Endothelial cell of umbilical vein (primary cell): ENCODE data around the gene KIAA1958.

Experiments used
- CTCF ChIP-seq, 2 donors: IDR thresholded peaks; 1 replicate in 1 of 2; 2 replicates in 1 of 2; pipeline ENCODE4 v1.5.1; 2011; ENCODE audit warnings: low read length in 2 of 2, mild to moderate bottlenecking in 2 of 2, moderate library complexity in 2 of 2, control low read depth in 1 of 2, inconsistent platforms in 1 of 2, low read depth in 1 of 2; ENCODE audit not compliant: insufficient read depth in 1 of 2; ENCODE audit errors: extremely low read depth in 1 of 2
- FOS ChIP-seq: IDR thresholded peaks from 2 replicates; pipeline ENCODE4 v1.6.1; 2011; ENCODE audit warnings: mild to moderate bottlenecking, low read length, moderate library complexity, borderline replicate concordance; ENCODE audit not compliant: insufficient read depth
- JUN ChIP-seq: IDR thresholded peaks from 2 replicates; pipeline ENCODE4 v1.6.1; 2011; ENCODE audit warnings: borderline replicate concordance, low read depth; ENCODE audit not compliant: insufficient read length, insufficient read depth
- MYC ChIP-seq: IDR thresholded peaks from one replicate; pipeline ENCODE4 v1.6.1; 2011; ENCODE audit warnings: mild to moderate bottlenecking, low read depth, low read length
- POLR2A ChIP-seq: IDR thresholded peaks from 2 replicates; pipeline ENCODE4 v1.6.1; 2012; ENCODE audit warnings: low read depth, mild to moderate bottlenecking, control low read depth, low read length
- POLR2AphosphoS5 ChIP-seq: IDR thresholded peaks from 2 replicates; pipeline ENCODE4 v1.6.1; 2012; ENCODE audit warnings: low read depth, mild to moderate bottlenecking, control low read depth, low read length, moderate library complexity; ENCODE audit not compliant: insufficient read depth

GRCh38 chr9:112556497-112557442 lies 70.1 kb downstream of the KIAA1958 start:
- TF ChIP-seq CTCF (IDR thresholded peaks at IDR 0.05; ENCODE audit: extremely low read depth in 1 of 2, insufficient read depth in 1 of 2, low read depth in 1 of 2, low read length in 2 of 2) (no peak), JUN (no peak), POLR2AphosphoS5 (no peak), MYC (no peak), POLR2A (no peak), FOS (no peak)
